Activated naive CD4-positive, alpha-beta T cell treated with anti-CD3 and anti-CD28 coated beads, Interleukin-2, amount 50 U/mL, for 72 hours (primary cell): Measurements from ENCODE around the gene CDC5L. TPM values are rescaled to one million over a fixed set of nuclear protein-coding genes. Genes with fewer than 3 reads are reported as not detected.

Source experiments
- ATAC-seq, 2 donors: fragments of 150-1000 bp; cut with Tn5 transposase; 2 replicates each; pipeline ENCODE4 v1.10.0; 2021; ENCODE audit warnings: mild to moderate bottlenecking in 2 of 2, moderate library complexity in 2 of 2
- DNase-seq, 2 donors: peaks; one replicate each; pipeline ENCODE4 v3.0.0; 2021 to 2022; ENCODE audit warnings: low spot score in 2 of 2
- H3K27ac Mint-ChIP-seq, 2 donors: one replicate each; pipeline ENCODE4 v1.8.0; 2022; ENCODE audit warnings: mild to moderate bottlenecking in 2 of 2, mixed read lengths in 2 of 2
- H3K36me3 Mint-ChIP-seq, 2 donors: one replicate each; pipeline ENCODE4 v1.8.0; 2022; ENCODE audit warnings: mixed read lengths in 2 of 2
- H3K9me3 Mint-ChIP-seq, 2 donors: one replicate each; pipeline ENCODE4 v1.8.0; 2022; ENCODE audit warnings: mixed read lengths in 2 of 2
- total RNA-seq, 2 donors: library from RNA; stranded (reverse); gene quantifications; one replicate each; pipeline ENCODE4 v1.2.3, GENCODE V29; 2022

Gene CDC5L
- total RNA-seq, 2 donors from 2014 or later, result 22.7 to 25.2 TPM

- no peak for DNase-seq
- Mint-ChIP-seq H3K36me3 (no peaks in the 10 kb centered on the region), H3K27ac (peak overlapping the region in 1 of 2 donors; percentile 10), H3K9me3 (peaks cover 0 to 3% of the 10 kb centered on the region in 2 donors)
- ATAC-seq, result no peak
These were observed 102.6 kb downstream of the CDC5L start for GRCh38 chr6:44489910-44490604.

GRCh38 chr6:44493132-44493531 lies 105.6 kb downstream of the CDC5L start:
- no peak for DNase-seq
- Mint-ChIP-seq H3K9me3 (peaks cover 0 to 3% of the 10 kb centered on the region in 2 donors), H3K27ac (no peak overlapping the region), H3K36me3 (no peaks in the 10 kb centered on the region)
- no peak for ATAC-seq

GRCh38 chr6:44493593-44493992 lies 106.1 kb downstream of the CDC5L start:
- Mint-ChIP-seq H3K36me3 (no peaks in the 10 kb centered on the region), H3K27ac (no peak overlapping the region), H3K9me3 (peaks cover 0 to 3% of the 10 kb centered on the region in 2 donors)
- DNase-seq, result no peak
- ATAC-seq, result no peak

GRCh38 chr6:44494011-44494501 lies 106.5 kb downstream of the CDC5L start:
- H3K27ac Mint-ChIP-seq, result no peak overlapping the region
- H3K9me3 Mint-ChIP-seq, result peaks cover 0 to 3% of the 10 kb centered on the region in 2 donors

GRCh38 chr6:44495036-44495901 lies 107.8 kb downstream of the CDC5L start:
- Mint-ChIP-seq H3K9me3 (peaks cover 0 to 7% of the 10 kb centered on the region in 2 donors), H3K36me3 (no peaks in the 10 kb centered on the region), H3K27ac (no peak overlapping the region)
- DNase-seq (no peak), ATAC-seq (no peak)

More at GRCh38 chr6:44494011-44494501, 106.5 kb downstream of the CDC5L start:
- no peaks in the 10 kb centered on the region for H3K36me3 Mint-ChIP-seq
- DNase-seq (no peak), ATAC-seq (no peak)

GRCh38 chr6:44496665-44497369 lies 109.3 kb downstream of the CDC5L start:
- H3K9me3 Mint-ChIP-seq, result peaks cover 0 to 4% of the 10 kb centered on the region in 2 donors
- H3K36me3 Mint-ChIP-seq, result no peaks in the 10 kb centered on the region
- ATAC-seq (no peak), DNase-seq (no peak)
- H3K27ac Mint-ChIP-seq, result no peak overlapping the region

GRCh38 chr6:44497807-44498206 lies 110.3 kb downstream of the CDC5L start:
- Mint-ChIP-seq H3K36me3 (no peaks in the 10 kb centered on the region), H3K27ac (no peak overlapping the region), H3K9me3 (peaks cover 0 to 4% of the 10 kb centered on the region in 2 donors)
- DNase-seq, result no peak
- no peak for ATAC-seq

- DNase-seq (no peak), ATAC-seq (no peak)
- H3K9me3 Mint-ChIP-seq, result peaks cover 0 to 7% of the 10 kb centered on the region in 2 donors
- no peaks in the 10 kb centered on the region for H3K36me3 Mint-ChIP-seq
- H3K27ac Mint-ChIP-seq, result no peak overlapping the region
These were observed 110.9 kb downstream of the CDC5L start for GRCh38 chr6:44498436-44498835.

GRCh38 chr6:44499609-44500008 lies 112.1 kb downstream of the CDC5L start:
- no peaks in the 10 kb centered on the region for H3K36me3 Mint-ChIP-seq

More at GRCh38 chr6:44499609-44500008, 112.1 kb downstream of the CDC5L start:
- DNase-seq, result no peak
- ATAC-seq, result no peak
- peaks cover 0 to 7% of the 10 kb centered on the region in 2 donors for H3K9me3 Mint-ChIP-seq
- no peak overlapping the region for H3K27ac Mint-ChIP-seq

Other genes with a start within 250 kb of the CDC5L start
- gene CAPN11, start 228.9 kb upstream of the CDC5L start, total RNA-seq, result under 1 TPM; 0.23 to 0.32 TPM
- gene MYMX, start 170.8 kb upstream of the CDC5L start, total RNA-seq, result not detected
- 10 to 100 TPM; 37.1 to 56.5 TPM for gene SLC29A1, start 164.1 kb upstream of the CDC5L start, total RNA-seq
- 1,000 to 10,000 TPM; 1,343 to 1,701 TPM for gene HSP90AB1, start 140.6 kb upstream of the CDC5L start, total RNA-seq
- gene SLC35B2, start 130.2 kb upstream of the CDC5L start, total RNA-seq, result 10 to 100 TPM; 18.3 to 23.8 TPM
- gene NFKBIE, start 122.2 kb upstream of the CDC5L start, total RNA-seq, result 10 to 100 TPM; 17.7 to 19.9 TPM
- gene TMEM151B, start 117.3 kb upstream of the CDC5L start, total RNA-seq, result under 1 TPM in 1 of 2 donors, not detected in 1; 0.20 TPM
- gene AARS2, start 74.4 kb upstream of the CDC5L start, total RNA-seq, result 10 to 100 TPM in 1 of 2 donors, 1 to 10 TPM in 1; 7.3 to 19.7 TPM
- gene SPATS1, start 45.1 kb upstream of the CDC5L start, total RNA-seq, result not detected